Measurements from ENCODE around the gene GRID1.

GRID1 gene

GRCh38 chr10:86168256-86168655 lies 198.3 kb downstream of the GRID1 start:
- peak; percentile 13 for DNase-seq (ENCODE audit: low spot score)

GRCh38 chr10:86167762-86168128 lies 198.8 kb downstream of the GRID1 start:
- no peak for DNase-seq (ENCODE audit: low spot score)

- no peak for DNase-seq (ENCODE audit: low spot score)
These were observed 199.4 kb downstream of the GRID1 start for GRCh38 chr10:86167121-86167761.

GRCh38 chr10:86165666-86166065 lies 200.9 kb downstream of the GRID1 start:
- DNase-seq (ENCODE audit: low spot score), result no peak

GRCh38 chr10:86164960-86165630 lies 201.5 kb downstream of the GRID1 start:
- no peak for DNase-seq (ENCODE audit: low spot score)

- peak; percentile 54 for DNase-seq (ENCODE audit: low spot score)
These were observed 202.3 kb downstream of the GRID1 start for GRCh38 chr10:86164174-86164774.

- DNase-seq (ENCODE audit: low spot score), result peak; percentile 51
These were observed 202.9 kb downstream of the GRID1 start for GRCh38 chr10:86163522-86164173.

GRCh38 chr10:86162696-86163400 lies 203.7 kb downstream of the GRID1 start:
- no peak for DNase-seq (ENCODE audit: low spot score)

- no peak for DNase-seq (ENCODE audit: low spot score)
These were observed 204.6 kb downstream of the GRID1 start for GRCh38 chr10:86162036-86162435.

- DNase-seq (ENCODE audit: low spot score), result no peak
These were observed 205.6 kb downstream of the GRID1 start for GRCh38 chr10:86160890-86161585.

- DNase-seq (ENCODE audit: low spot score), result no peak
These were observed 206.8 kb downstream of the GRID1 start for GRCh38 chr10:86159797-86160196.

GRCh38 chr10:86155054-86155921 lies 211.3 kb downstream of the GRID1 start:
- peak; percentile 37 for DNase-seq (ENCODE audit: low spot score)

- DNase-seq (ENCODE audit: low spot score), result no peak
These were observed 212.8 kb downstream of the GRID1 start for GRCh38 chr10:86153751-86154150.

- no peak for DNase-seq (ENCODE audit: low spot score)
These were observed 213.7 kb downstream of the GRID1 start for GRCh38 chr10:86152911-86153310.

- DNase-seq (ENCODE audit: low spot score), result no peak
These were observed 214.2 kb downstream of the GRID1 start for GRCh38 chr10:86152354-86152753.

GRCh38 chr10:86151613-86152012 lies 215.0 kb downstream of the GRID1 start:
- no peak for DNase-seq (ENCODE audit: low spot score)

- no peak for DNase-seq (ENCODE audit: low spot score)
These were observed 217.3 kb downstream of the GRID1 start for GRCh38 chr10:86149257-86149656.

- DNase-seq (ENCODE audit: low spot score), result no peak
These were observed 218.5 kb downstream of the GRID1 start for GRCh38 chr10:86148117-86148516.

- no peak for DNase-seq (ENCODE audit: low spot score)
These were observed 222.3 kb downstream of the GRID1 start for GRCh38 chr10:86144301-86144700.

GRCh38 chr10:86141896-86142295 lies 224.7 kb downstream of the GRID1 start:
- DNase-seq (ENCODE audit: low spot score), result no peak

All from HuH-7 (cell line).